HG03108 (cell line): Measurements from ENCODE around the gene ZNF138.
"Not testable (repeated sequence)": the region's sequence is repeated elsewhere in the genome, so short reads cannot be mapped to it uniquely, and the experiment has no call there.

Experiments
- ATAC-seq: cut with Tn5 transposase; IDR thresholded peaks from one replicate; pipeline ENCODE4 v1.9.1; 2021; ENCODE audit warnings: moderate library complexity; ENCODE audit not compliant: unreplicated experiment

Gene ZNF138

DNA sequence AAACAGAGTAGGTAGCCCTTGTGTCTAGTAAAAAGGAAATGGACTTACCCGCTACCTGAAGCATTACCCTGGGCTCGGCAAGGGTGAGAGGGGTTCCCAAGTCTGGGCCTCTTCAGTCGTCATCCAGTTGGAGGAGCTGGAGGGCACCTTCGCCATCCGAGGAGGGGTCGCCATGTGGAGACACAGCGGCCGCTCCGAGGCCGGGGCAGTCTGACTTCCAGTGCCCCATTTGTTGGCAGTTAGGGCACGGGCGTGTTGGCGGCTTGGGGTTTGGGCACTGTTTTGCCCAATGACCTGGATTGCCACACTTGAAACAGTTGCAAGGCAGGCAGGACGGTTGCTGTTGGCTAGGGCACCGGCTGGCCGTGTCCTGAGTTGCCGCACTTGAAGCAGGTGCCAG, 43.8 kb downstream of the ZNF138 start:
- not testable (repeated sequence) for ATAC-seq

DNA sequence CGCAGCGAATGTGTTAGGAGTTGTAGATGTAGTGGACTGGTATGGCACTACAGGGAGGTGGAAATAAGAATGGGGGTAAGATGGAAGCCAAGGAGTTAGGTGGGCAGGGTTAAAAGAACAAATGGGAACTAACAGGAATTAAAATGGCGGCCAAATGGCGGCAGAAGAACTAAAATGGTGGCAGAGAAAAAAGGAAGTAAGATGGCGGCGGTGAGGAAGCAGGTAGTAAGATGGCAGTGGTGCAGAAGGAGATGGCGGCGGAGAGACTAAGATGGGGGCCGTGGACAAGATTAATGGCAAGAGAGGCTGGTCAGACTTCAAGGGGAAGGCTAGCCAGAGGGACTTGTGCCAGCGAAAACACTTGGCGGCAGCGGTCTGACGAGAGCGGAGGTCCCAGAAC, 44.5 kb downstream of the ZNF138 start:
- no peak for ATAC-seq

DNA sequence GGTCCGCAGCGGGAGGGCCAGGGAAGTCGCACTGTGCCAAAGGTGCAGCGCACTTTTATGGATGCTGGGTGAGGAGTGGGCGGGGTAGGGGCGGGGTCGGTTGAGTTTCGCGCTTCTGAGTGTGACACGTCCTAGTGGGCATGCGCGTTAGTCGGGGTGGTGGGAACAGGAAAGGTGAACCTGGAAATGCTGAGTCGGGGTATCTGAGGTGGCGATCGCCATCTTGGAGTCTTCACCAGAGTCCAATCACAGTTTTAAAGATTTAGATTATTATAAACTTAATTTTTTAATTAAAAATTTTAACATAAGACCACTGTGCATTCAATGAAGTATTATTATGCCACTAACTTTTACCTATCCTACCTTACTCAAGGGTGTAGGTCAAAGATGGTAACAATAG, 45.7 kb downstream of the ZNF138 start:
- ATAC-seq, result no peak

DNA sequence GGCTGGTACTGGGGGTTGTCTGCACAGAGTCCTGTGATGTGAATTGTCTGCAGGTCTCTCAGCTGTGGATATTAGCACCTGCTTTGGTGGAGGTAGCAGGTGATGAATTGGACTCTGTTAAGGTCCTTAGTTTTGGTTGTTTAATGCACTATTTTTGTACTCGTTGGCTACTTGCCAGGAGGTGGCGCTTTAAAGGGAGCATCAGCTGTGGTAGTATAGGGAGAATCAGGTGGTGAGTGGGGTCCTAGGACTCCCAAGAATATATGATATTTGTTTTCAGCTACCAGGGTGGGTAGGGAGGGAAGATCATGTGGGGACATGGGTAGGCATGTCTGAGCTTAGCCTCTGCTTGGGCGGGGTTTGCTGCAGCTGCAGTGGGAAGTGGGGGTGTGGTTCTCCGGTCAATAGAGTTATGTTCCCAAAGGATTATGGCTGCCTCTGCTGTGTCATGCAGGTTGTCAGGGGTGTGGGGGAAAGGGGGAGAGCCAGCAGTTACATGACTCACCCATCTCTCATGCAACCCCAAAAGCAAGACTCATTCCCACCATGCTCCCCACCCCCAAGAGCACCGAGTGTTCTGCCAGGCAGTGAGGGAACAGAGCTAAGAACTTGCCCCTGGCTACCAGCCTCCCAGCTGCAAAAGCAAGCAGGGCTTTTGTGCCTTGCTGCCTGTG, 55.2 kb downstream of the ZNF138 start:
- no peak for ATAC-seq

DNA sequence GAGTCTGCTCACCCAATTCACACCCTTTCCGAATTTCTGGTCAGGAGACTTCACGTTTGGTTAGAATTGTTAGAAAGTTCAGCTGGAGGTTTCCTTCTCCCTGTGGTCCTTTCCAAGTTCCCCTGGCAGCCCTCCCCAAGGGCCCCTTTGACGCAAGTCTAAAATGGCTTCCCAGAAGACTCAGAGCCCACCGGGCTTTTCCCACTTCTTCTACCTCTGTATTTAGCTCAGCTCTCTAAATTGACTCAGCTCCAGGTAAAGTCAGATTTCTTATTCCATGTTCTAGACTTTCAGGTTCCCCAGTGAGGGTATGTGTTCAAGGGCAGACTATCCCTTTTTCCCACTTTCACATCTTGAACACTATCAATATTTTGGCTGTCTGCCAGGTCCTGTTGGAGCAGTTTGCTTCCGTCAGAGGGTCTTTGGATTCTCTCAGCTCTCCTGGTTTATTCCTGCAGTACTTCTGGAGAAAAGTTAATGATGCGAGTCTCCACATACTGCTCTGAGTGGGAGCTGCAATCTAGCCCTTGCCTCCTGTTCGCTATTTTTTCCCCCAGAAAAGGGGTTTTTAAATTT, 55.8 kb downstream of the ZNF138 start:
- no peak for ATAC-seq

DNA sequence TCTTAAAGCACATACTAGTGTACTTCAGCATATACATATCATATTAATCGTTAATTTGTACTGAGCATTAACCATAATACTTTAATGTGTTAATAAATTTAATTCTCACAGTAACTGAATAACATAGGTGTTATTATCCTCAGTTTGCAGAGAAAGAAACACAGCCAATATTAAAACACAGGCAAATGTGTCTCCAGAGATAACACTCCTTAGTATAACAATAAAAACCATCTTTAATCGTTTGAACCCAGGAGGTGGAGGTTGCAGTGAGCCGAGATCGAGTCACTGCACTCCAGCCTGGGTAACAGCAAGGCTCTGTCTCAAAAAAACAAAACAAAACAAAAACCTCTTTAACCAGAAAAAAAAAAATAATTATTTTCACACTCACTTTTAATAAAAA, 59.5 kb downstream of the ZNF138 start:
- no peak for ATAC-seq

DNA sequence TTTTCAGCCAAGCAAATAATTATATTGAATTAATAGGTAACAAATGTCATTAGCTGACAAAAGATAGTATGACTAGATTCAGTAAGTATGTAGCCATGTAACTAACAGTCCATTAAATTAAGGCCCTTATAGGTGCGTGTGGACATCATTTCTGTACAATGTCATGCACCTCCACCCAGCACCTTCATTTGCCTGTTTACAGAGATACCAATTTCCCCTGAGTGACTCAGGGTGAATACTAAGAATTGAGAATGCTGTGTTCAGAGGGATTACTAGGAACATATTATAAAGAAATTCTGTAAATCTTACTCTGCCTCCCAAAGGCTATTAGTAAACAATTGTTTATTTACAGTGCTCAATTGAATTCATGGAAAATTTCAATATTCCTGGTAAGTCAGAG, 60.7 kb downstream of the ZNF138 start:
- ATAC-seq, result no peak

DNA sequence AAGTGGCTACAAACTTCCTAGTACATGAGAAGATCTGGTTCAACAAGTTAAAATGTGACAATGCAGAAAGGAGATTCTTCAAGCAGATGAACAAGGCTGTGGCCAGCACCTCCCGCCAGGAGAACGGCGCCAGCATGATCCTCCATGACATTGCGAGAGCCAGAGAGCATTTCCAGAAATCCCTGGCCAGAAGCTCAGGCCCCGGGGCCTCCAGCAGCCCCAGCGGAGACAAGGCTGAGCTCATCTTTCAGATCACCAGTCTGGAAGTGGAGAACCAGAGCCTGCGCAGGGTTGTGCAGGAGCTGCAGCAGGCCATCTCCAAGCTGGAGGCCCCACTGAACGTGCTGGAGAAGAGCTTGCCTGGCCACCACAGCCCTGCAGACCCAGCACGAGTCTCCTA, 68.8 kb downstream of the ZNF138 start:
- no peak for ATAC-seq

DNA sequence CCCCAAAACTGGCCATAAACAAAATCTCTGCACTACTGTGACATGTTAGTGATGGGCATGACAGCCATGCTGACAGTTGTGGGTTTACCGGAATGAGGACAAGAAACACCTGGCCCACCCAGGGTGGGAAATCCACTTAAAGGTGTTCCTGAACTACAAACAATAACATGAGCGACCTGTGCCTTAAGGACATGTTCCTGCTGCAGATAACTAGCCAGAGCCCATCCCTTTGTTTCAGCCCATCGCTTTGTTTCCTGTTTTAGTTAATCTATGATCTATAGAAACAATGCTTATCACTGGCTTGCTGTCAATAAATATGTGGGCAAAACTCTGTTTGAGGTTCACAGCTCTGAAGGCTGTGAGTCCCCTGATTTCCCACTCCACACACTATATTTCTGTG, 69.3 kb downstream of the ZNF138 start:
- ATAC-seq, result not testable (repeated sequence)

DNA sequence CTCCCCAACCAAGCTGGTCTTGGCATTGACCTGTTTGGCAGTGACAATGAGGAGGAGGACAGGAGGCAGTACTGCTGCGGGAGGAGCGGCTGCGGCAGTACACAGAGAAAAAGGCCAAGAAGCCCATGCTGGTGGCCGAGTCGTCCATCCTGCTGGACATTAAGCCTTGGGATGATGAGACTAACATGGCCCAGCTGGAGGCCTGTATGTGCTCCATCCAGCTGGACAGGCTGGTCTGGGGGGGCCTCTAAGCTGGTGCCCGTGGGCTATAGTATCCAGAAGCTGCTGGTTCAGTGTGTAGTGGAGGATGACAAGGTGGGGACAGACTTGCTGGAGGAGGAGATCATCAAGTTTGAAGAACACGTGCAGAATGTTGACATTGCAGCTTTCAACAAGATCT, 69.7 kb downstream of the ZNF138 start:
- no peak for ATAC-seq

DNA sequence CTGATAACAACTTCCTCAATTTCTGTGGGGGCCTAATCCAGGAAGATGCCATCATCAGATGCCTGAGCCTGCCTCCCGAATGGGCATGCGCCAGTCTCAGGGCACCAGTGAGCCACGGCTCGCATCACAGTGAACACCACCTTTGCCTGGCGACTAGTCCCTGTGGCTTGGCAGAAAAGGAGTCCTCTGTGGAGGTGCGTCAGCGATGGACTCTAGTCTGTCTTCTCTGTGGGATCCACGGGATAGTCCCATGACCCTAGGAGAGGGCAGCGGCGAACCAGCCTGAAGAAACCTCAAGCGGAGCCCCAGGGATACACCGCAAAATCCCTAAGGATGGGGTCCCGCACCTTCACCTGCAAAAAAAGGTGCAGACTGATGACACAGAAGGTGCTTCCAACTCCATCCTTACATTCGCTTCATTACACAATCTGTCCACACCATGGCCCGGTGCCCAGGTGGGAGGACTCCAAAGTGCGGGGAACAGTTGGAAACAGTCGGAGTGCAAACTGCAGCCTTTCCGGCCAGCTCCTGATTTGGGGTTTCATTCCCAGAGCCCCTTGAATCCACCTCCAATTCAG, 73.7 kb downstream of the ZNF138 start:
- ATAC-seq, result no peak

DNA sequence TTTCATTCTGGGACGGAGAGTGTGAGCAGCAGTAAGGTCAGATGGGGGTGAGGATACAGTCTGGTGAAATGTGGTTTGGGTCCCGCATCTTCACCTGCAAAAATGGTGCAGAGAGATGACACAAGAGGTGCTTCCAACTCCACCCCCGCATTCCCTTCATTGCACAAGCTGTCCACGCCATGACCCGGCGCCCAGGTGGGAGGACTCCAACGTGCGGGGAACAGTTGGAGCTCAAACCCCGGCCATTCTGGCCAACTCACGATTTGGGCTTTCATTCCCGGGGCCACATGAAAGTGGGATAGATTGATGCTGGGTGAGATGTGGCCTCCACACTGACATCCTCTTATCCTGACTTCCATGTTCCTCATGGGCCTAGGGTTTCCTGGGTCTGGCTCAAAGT, 74.3 kb downstream of the ZNF138 start:
- ATAC-seq, result no peak

DNA sequence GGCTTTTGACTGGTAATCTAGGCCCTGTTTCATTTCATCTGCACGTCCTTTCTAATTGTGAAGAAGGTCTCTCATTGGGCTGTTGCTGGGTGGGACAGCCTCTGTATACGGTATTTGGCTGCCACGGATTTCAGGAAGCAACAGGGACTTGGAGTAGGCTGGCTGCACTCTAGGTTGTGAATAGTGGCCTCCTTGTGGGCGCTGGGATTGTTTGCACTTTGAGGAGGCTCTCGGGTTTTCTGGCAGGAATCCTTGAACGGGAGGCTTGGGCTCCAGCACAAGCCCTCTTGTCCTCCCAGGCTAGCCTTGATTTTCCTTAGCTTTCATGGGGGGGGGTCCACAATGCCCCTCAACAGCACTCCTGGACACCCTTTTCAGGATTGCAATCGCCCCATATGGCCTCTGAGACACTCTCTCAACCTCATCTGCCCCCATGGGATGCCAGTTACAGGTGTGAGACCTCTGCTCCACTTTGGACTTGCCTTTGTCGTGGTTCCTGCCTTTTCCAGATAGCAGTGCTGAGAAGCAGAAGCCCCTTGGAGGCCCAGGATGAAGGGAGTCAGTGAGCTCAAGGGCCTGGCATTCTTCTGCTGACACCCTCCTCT, 75.0 kb downstream of the ZNF138 start:
- no peak for ATAC-seq

DNA sequence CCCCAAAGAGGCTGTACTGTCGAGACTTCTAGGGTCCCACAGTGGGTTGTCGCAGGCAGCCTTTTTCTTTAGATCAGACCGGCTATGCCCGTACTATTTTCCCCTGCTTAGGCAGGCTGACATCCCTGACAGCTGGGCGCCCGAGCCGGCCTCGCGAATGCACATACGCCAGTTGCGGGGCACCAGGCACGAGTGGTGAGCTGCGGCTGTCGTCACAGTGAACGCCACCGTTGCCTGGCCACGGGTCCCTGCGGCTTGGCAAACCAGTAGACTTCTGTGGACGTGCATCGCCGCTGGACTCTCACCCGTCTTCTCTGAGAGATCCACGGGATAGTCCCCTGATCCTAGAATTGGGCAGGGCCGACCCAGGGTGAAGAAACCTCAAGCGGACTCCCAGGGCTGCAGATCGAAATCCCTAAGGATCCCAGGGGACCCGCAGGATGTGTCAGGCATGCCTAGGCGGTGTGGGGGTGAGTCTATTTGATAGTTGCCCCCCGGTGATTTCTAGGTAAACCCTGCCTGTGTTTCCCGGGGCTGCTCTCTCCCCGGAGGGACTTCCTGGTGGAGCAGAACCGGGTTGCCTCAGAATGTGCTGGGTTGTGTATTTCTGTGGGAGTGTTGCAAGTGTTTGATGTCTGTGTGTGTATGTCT, 75.8 kb downstream of the ZNF138 start:
- ATAC-seq, result no peak

DNA sequence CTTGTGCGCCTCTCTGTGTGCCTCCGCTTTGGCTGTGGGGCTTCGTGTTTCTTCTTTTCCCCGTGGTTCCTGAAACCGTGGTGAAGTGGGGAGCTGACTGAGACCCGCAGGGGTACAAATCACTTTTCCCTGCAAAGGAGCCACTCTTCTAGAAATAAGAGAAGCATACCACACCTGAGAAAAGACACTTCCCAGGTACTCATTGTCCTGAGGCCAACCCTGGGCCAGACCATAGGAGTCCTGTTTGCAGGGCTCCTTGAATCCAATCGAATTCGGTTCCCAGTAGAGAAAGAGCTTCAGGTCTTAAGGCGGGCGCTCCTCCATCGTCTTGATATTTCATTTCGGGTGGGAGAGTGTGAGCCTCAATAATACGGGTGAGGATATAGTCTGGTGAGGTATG, 76.4 kb downstream of the ZNF138 start:
- ATAC-seq, result no peak

DNA sequence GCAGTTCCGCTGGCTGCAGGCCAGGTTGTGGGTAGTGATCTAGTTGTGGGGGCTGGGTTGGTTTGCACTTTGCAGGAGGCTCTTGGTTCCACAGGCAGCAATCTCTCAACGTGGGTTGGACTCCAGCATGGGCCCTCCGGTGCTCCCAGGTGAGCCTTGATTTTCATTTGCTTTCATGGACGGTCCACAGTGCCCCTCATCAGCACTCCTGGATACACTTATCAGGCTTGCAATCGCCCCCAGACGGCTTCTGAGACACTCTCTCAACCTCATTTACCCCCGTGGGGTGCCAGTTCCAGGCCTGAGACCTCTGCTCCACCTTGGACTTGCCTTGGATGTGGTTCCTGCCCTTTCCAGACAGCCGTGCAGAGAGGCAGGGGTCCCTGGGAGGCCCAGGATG, 77.5 kb downstream of the ZNF138 start:
- no peak for ATAC-seq

DNA sequence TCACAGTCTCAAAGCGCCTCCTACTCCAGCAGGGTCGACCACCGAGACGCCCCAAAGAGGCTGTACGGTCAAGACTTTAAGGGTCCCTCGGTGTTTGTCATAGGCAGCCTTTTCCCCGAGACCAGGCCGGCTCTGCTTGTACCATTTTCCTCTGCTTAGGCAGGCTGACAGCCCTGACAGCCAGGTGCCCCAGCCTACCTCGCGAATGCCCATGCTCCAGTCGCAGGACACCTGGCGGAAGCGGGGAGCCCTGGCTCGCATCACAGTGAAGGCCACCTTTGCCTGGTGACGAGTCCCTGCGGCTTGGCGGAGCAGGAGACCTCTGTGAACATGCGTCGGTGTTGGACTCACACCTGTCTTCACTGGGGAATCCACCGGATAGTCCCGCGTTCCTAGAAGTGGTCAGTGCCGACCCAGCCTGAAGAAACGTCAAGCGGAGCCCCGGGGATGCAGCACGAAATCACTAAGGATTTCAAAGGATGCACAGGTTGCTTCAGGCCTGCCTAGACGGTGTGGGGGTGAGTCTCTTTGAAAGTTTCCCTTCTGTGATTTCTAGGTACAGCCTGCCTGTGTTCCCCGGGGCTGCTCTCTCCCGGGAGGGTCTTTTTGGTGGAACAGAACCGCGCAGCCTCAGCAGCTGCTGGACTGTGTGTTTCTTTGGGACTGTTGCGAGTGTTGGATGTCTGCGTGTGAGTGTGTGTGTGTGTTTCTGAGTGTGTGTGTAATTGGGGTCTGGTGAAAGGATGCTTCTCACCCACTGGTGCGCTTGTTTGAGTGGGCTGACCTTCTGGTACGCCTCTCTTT, 78.3 kb downstream of the ZNF138 start:
- ATAC-seq, result no peak

DNA sequence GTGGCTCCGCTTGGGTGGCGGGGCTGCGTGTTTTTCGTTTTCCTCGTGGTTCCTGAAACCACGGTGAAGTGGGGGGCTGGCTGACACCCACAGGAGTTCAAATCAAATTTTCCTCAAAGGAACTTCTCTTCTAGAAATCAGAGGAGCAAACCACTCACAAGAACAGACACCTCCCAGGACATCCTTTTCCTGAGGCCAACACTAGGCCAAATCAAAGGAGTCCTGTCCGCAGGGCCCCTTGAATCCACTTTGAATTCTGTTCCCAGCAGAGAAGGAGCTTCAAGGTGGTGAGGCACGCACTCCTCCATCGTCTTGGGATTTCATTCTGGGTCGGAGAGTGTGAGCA, 78.9 kb downstream of the ZNF138 start:
- no peak for ATAC-seq

DNA sequence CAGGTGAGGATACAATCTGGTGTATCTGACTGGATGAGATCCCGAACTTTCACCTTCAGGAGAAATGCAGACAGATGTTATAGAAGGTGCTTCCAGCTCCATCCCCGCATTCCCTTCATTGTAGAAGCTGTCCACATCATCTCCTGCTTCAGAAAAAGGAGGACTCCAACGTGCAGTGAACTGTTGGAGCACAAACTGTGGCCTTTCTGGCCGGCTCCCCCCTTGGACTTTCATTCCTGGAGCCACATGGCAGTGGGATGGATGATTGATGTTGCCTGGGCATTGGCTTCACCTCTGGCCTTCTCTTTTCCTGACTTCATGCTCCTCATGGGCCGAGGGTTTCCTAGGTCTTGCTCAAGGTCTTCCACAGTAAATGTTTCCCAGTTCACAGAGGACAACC, 79.3 kb downstream of the ZNF138 start:
- no peak for ATAC-seq

DNA sequence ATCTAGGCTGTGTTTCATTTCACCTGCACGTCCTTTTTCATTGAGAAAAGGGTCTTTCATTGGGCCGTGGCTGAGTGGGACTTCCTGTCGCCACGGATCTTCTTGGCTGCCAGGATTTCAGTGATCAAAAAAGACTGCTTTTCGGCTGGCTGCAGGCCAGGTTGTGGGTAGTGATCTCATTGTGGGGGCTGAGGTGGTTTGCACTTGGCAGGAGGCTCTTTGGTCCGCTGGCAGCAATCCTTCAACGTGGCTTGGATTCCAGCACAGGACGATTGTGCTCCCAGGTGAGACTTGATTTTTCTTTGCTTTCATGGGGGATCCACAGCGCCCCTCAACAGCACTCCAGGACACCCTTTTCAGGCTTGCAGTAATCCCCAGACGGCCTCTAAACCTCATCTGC, 79.9 kb downstream of the ZNF138 start:
- no peak for ATAC-seq

DNA sequence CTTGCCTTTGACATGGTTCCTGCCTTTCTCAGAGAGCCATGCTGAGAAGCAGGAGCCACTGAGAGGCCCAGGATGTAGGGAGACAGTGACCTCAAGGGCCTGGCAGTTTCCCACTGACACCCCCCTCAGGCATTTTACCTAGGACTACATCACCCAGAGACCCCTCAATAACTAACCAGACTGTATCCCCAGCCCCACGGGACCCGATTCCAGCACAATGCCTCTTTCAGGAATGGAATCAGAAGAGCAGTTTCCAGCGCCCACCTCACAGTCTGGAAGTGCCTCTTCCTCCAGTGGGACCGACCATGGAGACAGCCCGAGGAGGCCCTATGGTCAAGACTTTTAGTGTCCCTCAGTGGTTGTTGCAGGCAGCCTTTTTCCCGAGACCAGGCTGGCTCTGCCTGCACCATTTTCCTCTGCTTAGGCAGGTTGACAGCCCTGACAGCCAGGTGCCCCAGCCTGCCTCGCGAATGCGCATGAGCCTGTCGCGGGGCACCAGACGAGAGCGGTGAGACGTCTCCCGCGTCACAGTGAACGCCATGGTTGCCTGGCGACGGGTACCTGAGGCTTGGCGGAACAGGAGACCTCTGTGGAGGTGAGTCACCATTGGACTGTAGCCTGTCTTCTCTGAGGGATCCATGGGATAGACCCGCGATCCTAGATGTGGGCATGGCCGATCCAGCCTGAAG, 80.5 kb downstream of the ZNF138 start:
- ATAC-seq, result no peak
